Astrocyte (in vitro differentiated cells and primary cell): Measurements from ENCODE around the gene CABLES2. TPM values are rescaled to one million over a fixed set of nuclear protein-coding genes. Genes with fewer than 3 reads are reported as not detected.

Experiments
- DNase-seq: peaks from one replicate; pipeline ENCODE4 v3.0.0-alpha.2; 2010; ENCODE audit warnings: low read depth
- FAIRE-seq: peaks from 2 replicates; lab custom pipeline; 2011; peaks lifted over from hg19 to GRCh38; lab: Jason Lieb, UNC
- H2AFZ ChIP-seq: 2 replicates; pipeline ENCODE4 v1.6.0; 2012; ENCODE audit warnings: low read depth, low read length, inconsistent platforms
- H3K27ac ChIP-seq: 2 replicates; pipeline ENCODE4 v1.5.1; 2011; ENCODE audit warnings: low read depth, low read length, inconsistent platforms
- H3K27me3 ChIP-seq: 2 replicates; pipeline ENCODE4 v1.6.0; 2011; ENCODE audit warnings: low read length, inconsistent platforms; ENCODE audit not compliant: insufficient read depth
- H3K36me3 ChIP-seq: 2 replicates; pipeline ENCODE4 v1.5.1; 2011; ENCODE audit warnings: low read length, inconsistent platforms; ENCODE audit not compliant: insufficient read depth
- H3K4me1 ChIP-seq: 2 replicates; pipeline ENCODE4 v1.5.1; 2011; ENCODE audit warnings: low read length, inconsistent platforms; ENCODE audit not compliant: insufficient read depth
- H3K4me2 ChIP-seq: 2 replicates; pipeline ENCODE4 v1.6.0; 2012; ENCODE audit warnings: low read length, inconsistent platforms
- H3K4me3 ChIP-seq: 2 replicates; pipeline ENCODE4 v1.5.1; 2011; ENCODE audit warnings: low read depth, mild to moderate bottlenecking, low read length, inconsistent platforms; ENCODE audit not compliant: insufficient read depth
- H3K79me2 ChIP-seq: 2 replicates; pipeline ENCODE4 v1.6.0; 2012; ENCODE audit warnings: mild to moderate bottlenecking, low read length, inconsistent platforms; ENCODE audit not compliant: insufficient read depth
- H3K9ac ChIP-seq: 2 replicates; pipeline ENCODE4 v1.6.0; 2012; ENCODE audit warnings: mild to moderate bottlenecking, low read length, inconsistent platforms
- H3K9me3 ChIP-seq: 2 replicates; pipeline ENCODE4 v1.5.1; 2012; ENCODE audit warnings: low read depth, mild to moderate bottlenecking, low read length, inconsistent platforms; ENCODE audit not compliant: insufficient read depth
- H4K20me1 ChIP-seq: 2 replicates; pipeline ENCODE4 v1.6.0; 2012; ENCODE audit warnings: low read length, inconsistent platforms; ENCODE audit not compliant: insufficient read depth
- H3K27ac Mint-ChIP-seq: one replicate; pipeline ENCODE4 v1.8.0; 2021; ENCODE audit warnings: mild to moderate bottlenecking, mixed read lengths; ENCODE audit not compliant: unreplicated experiment
- H3K27me3 Mint-ChIP-seq: one replicate; pipeline ENCODE4 v1.8.0; 2021; ENCODE audit warnings: low read depth, mixed read lengths; ENCODE audit not compliant: unreplicated experiment
- H3K36me3 Mint-ChIP-seq: one replicate; pipeline ENCODE4 v1.8.0; 2021; ENCODE audit warnings: low read depth, mixed read lengths; ENCODE audit not compliant: unreplicated experiment
- H3K4me1 Mint-ChIP-seq: one replicate; pipeline ENCODE4 v1.8.0; 2021; ENCODE audit warnings: low read depth, mixed read lengths; ENCODE audit not compliant: unreplicated experiment
- H3K4me3 Mint-ChIP-seq: one replicate; pipeline ENCODE4 v1.8.0; 2021; ENCODE audit warnings: mild to moderate bottlenecking, moderate library complexity, mixed read lengths; ENCODE audit not compliant: unreplicated experiment
- H3K9me3 Mint-ChIP-seq: one replicate; pipeline ENCODE4 v1.8.0; 2021; ENCODE audit warnings: mild to moderate bottlenecking, mixed read lengths; ENCODE audit not compliant: unreplicated experiment
- CTCF ChIP-seq: IDR thresholded peaks from 2 replicates; pipeline ENCODE4 v1.5.1; 2011; ENCODE audit warnings: low read depth, mild to moderate bottlenecking, inconsistent platforms, low read length, moderate library complexity; ENCODE audit not compliant: insufficient read depth
- EZH2 ChIP-seq: IDR thresholded peaks from 2 replicates; pipeline ENCODE4 v1.6.1; 2012; ENCODE audit warnings: mild to moderate bottlenecking, low read length, inconsistent platforms; ENCODE audit not compliant: insufficient read depth
- total RNA-seq: library from RNA; stranded (reverse); gene quantifications from 2 replicates; pipeline ENCODE4 v1.2.1, GENCODE V29; 2021

Gene CABLES2
- total RNA-seq, 1 donor from 2014 or later: 4.4 TPM

GRCh38 chr20:62437496-62437895 lies 30.4 kb upstream of the CABLES2 start:
- H3K4me1 ChIP-seq: no peaks in the 10 kb centered on the region
- FAIRE-seq (no peak), DNase-seq (no peak)
- Mint-ChIP-seq H3K4me3 (no peak overlapping the region), H3K27ac (peak overlapping the region; percentile 41), H3K9me3 (peaks cover 7% of the 10 kb centered on the region), H3K27me3 (peaks cover 81% of the 10 kb centered on the region), H3K36me3 (no peaks in the 10 kb centered on the region), H3K4me1 (no peaks in the 10 kb centered on the region)
- H3K27me3 ChIP-seq: peaks cover 10% of the 10 kb centered on the region
- H3K9ac ChIP-seq: no peak overlapping the region
- no peaks in the 10 kb centered on the region for H4K20me1 ChIP-seq
- H3K4me3 ChIP-seq: no peak overlapping the region
- no peaks in the 10 kb centered on the region for H3K79me2 ChIP-seq
- H3K36me3 ChIP-seq: no peaks in the 10 kb centered on the region
- H3K9me3 ChIP-seq: no peaks in the 10 kb centered on the region
- H3K4me2 ChIP-seq: no peak overlapping the region
- H2AFZ ChIP-seq: no peak overlapping the region
- no peak overlapping the region for H3K27ac ChIP-seq
- TF ChIP-seq EZH2 (no peak), CTCF (no peak)

GRCh38 chr20:62436692-62437091 lies 29.6 kb upstream of the CABLES2 start:
- H4K20me1 ChIP-seq: no peaks in the 10 kb centered on the region
- H2AFZ ChIP-seq: no peak overlapping the region
- no peaks in the 10 kb centered on the region for H3K36me3 ChIP-seq
- TF ChIP-seq EZH2 (no peak), CTCF (no peak)
- no peaks in the 10 kb centered on the region for H3K9me3 ChIP-seq
- Mint-ChIP-seq H3K27me3 (peaks cover 80% of the 10 kb centered on the region), H3K36me3 (no peaks in the 10 kb centered on the region), H3K4me1 (no peaks in the 10 kb centered on the region), H3K27ac (no peak overlapping the region), H3K4me3 (no peak overlapping the region), H3K9me3 (peaks cover 7% of the 10 kb centered on the region)
- FAIRE-seq (no peak), DNase-seq (no peak)
- no peak overlapping the region for H3K27ac ChIP-seq
- no peak overlapping the region for H3K9ac ChIP-seq
- peaks cover 13% of the 10 kb centered on the region for H3K27me3 ChIP-seq
- no peak overlapping the region for H3K4me2 ChIP-seq
- no peak overlapping the region for H3K4me3 ChIP-seq
- no peaks in the 10 kb centered on the region for H3K4me1 ChIP-seq
- no peaks in the 10 kb centered on the region for H3K79me2 ChIP-seq

- Mint-ChIP-seq H3K4me1 (no peaks in the 10 kb centered on the region), H3K27ac (no peak overlapping the region)
- no peak overlapping the region for H3K4me2 ChIP-seq
Measured at GRCh38 chr20:62433658-62434497, 26.8 kb upstream of the CABLES2 start.

More at GRCh38 chr20:62433658-62434497, 26.8 kb upstream of the CABLES2 start:
- Histone ChIP-seq H3K4me1 (no peaks in the 10 kb centered on the region), H3K27ac (no peak overlapping the region), H3K79me2 (no peaks in the 10 kb centered on the region), H3K4me3 (no peak overlapping the region), H3K9ac (no peak overlapping the region), H3K27me3 (peaks cover 16% of the 10 kb centered on the region), H3K9me3 (no peaks in the 10 kb centered on the region), H4K20me1 (no peaks in the 10 kb centered on the region), H2AFZ (no peak overlapping the region), H3K36me3 (no peaks in the 10 kb centered on the region)
- no peak overlapping the region for H3K4me3 Mint-ChIP-seq
- H3K36me3 Mint-ChIP-seq: no peaks in the 10 kb centered on the region
- no peak for FAIRE-seq
- peaks cover 78% of the 10 kb centered on the region for H3K27me3 Mint-ChIP-seq
- no peak for DNase-seq
- peaks cover 7% of the 10 kb centered on the region for H3K9me3 Mint-ChIP-seq
- TF ChIP-seq EZH2 (no peak), CTCF (no peak)
